IMR-90 (cell line): ENCODE data around the gene RPS3A. TPM values are rescaled to one million over a fixed set of nuclear protein-coding genes. Genes with fewer than 3 reads are reported as not detected.

Source experiments
- ATAC-seq: fragments of 200-7000 bp; cut with Tn5 transposase; 2 replicates; pipeline ENCODE4 v1.9.1; 2020; ENCODE audit warnings: low read depth, mild to moderate bottlenecking, moderate library complexity
- BruUV-seq: library from RNA; stranded (reverse); fragments of 400-500 nt; replicated peaks from 2 replicates; lab custom pipeline; 2021; lab: Mats Ljungman, UMichigan
- CTCF ChIA-PET: fragments of 300-600 bp; formaldehyde crosslinking; extraction: SDS; loops from one replicate; lab custom pipeline; 2021; ENCODE audit warnings: antibody characterized with exemption; lab: Yijun Ruan, JAX
- POLR2A ChIA-PET: fragments of 300-600 bp; sonication (Branson Sonifier 250); formaldehyde crosslinking; loops from one replicate; lab custom pipeline; 2022; ENCODE audit warnings: antibody characterized with exemption; ENCODE audit not compliant: unreplicated experiment; lab: Charles Lee
- DNase-seq: peaks from one replicate; pipeline ENCODE4 v3.0.0; 2013
- H2AFZ ChIP-seq: replicated peaks from 2 replicates; pipeline ENCODE3; 2013; ENCODE audit warnings: low read length, mild to moderate bottlenecking; ENCODE audit not compliant: poor library complexity
- H2AK5ac ChIP-seq: 2 replicates; pipeline ENCODE4 v1.6.1; 2013; ENCODE audit warnings: low read depth, low read length, inconsistent platforms
- H2AK9ac ChIP-seq: replicated peaks from 2 replicates; pipeline ENCODE3; 2013; ENCODE audit warnings: mild to moderate bottlenecking, low read depth, low read length, moderate library complexity; ENCODE audit not compliant: poor library complexity
- H2BK120ac ChIP-seq: 2 replicates; pipeline ENCODE4 v1.6.1; 2013; ENCODE audit warnings: low read depth, low read length, inconsistent platforms
- H2BK15ac ChIP-seq: 3 replicates; pipeline ENCODE4 v1.6.1; 2013; ENCODE audit warnings: low read depth, low read length, inconsistent platforms
- H2BK20ac ChIP-seq: 2 replicates; pipeline ENCODE4 v1.6.1; 2013; ENCODE audit warnings: low read depth, mild to moderate bottlenecking, inconsistent platforms, low read length, moderate library complexity
- H2BK5ac ChIP-seq: 2 replicates; pipeline ENCODE4 v1.6.1; 2013; ENCODE audit warnings: mild to moderate bottlenecking, low read depth, low read length, inconsistent platforms; ENCODE audit not compliant: poor library complexity, severe bottlenecking
- H3K14ac ChIP-seq: replicated peaks from 2 replicates; pipeline ENCODE4 v1.6.1; 2013; ENCODE audit warnings: low read depth, low read length, inconsistent platforms
- H3K18ac ChIP-seq: 2 replicates; pipeline ENCODE4 v1.6.1; 2013; ENCODE audit warnings: low read depth, low read length, control low read depth
- H3K23ac ChIP-seq: 2 replicates; pipeline ENCODE4 v1.6.1; 2013; ENCODE audit warnings: low read depth, low read length, inconsistent platforms
- H3K27ac ChIP-seq: 2 replicates; pipeline ENCODE4 v1.5.1; 2013; ENCODE audit warnings: mild to moderate bottlenecking, control low read depth, low read length; ENCODE audit not compliant: insufficient read depth
- H3K27me3 ChIP-seq: 2 replicates; pipeline ENCODE4 v1.6.1; 2013; ENCODE audit warnings: low read length; ENCODE audit not compliant: control insufficient read depth, insufficient read depth
- H3K36me3 ChIP-seq: 2 replicates; pipeline ENCODE4 v1.6.1; 2013; ENCODE audit warnings: low read length, mixed read lengths; ENCODE audit not compliant: control insufficient read depth, insufficient read depth
- H3K4ac ChIP-seq: 2 replicates; pipeline ENCODE4 v1.6.1; 2013; ENCODE audit warnings: low read depth, low read length, inconsistent platforms
- H3K4me1 ChIP-seq: 2 replicates; pipeline ENCODE4 v1.6.1; 2013; ENCODE audit warnings: low read length, mixed read lengths; ENCODE audit not compliant: control insufficient read depth, insufficient read depth
- H3K4me2 ChIP-seq: 2 replicates; pipeline ENCODE4 v1.6.1; 2013; ENCODE audit warnings: low read depth, mild to moderate bottlenecking, control low read depth, low read length, moderate library complexity
- H3K4me3 ChIP-seq: 2 replicates; pipeline ENCODE4 v1.5.1; 2013; ENCODE audit warnings: low read depth, mild to moderate bottlenecking, control low read depth, low read length, moderate library complexity; ENCODE audit not compliant: insufficient read depth
- H3K56ac ChIP-seq: 2 replicates; pipeline ENCODE4 v1.6.1; 2013; ENCODE audit warnings: low read length, inconsistent platforms; ENCODE audit not compliant: insufficient read depth; ENCODE audit errors: extremely low read depth
- H3K79me1 ChIP-seq, 2 experiments: 2 replicates each; pipeline ENCODE4 v1.6.1; 2013; ENCODE audit warnings: low read length in 2 of 2, inconsistent platforms in 1 of 2, low read depth in 1 of 2
- H3K9ac ChIP-seq: 2 replicates; pipeline ENCODE4 v1.6.1; 2013; ENCODE audit warnings: low read depth, low read length, control low read depth
- H3K9me1 ChIP-seq: 2 replicates; pipeline ENCODE4 v1.6.1; 2013; ENCODE audit warnings: low read length, inconsistent platforms; ENCODE audit not compliant: insufficient read depth
- H3K9me3 ChIP-seq: 2 replicates; pipeline ENCODE4 v1.6.1; 2013; ENCODE audit warnings: low read length; ENCODE audit not compliant: control insufficient read depth, insufficient read depth
- H4K20me1 ChIP-seq: 2 replicates; pipeline ENCODE4 v1.6.1; 2013; ENCODE audit warnings: low read length, inconsistent platforms; ENCODE audit not compliant: insufficient read depth
- H4K5ac ChIP-seq: 2 replicates; pipeline ENCODE4 v1.6.1; 2013; ENCODE audit warnings: mild to moderate bottlenecking, low read depth, low read length, control low read depth
- H4K8ac ChIP-seq, 2 experiments: 2 replicates each; pipeline ENCODE4 v1.6.1; 2013; ENCODE audit warnings: low read depth in 2 of 2, low read length in 2 of 2, control low read depth in 1 of 2, inconsistent platforms in 1 of 2
- H4K91ac ChIP-seq: 2 replicates; pipeline ENCODE4 v1.6.1; 2013; ENCODE audit warnings: low read depth, low read length, inconsistent platforms; ENCODE audit not compliant: insufficient read depth
- CEBPB ChIP-seq: IDR thresholded peaks from 2 replicates; pipeline ENCODE4 v1.6.1; 2012; ENCODE audit warnings: low read depth, low read length, improper control_type of control experiment
- FOS ChIP-seq: fragments of 150-350 bp; IDR thresholded peaks from 2 replicates; pipeline ENCODE4 v1.6.1; 2016; ENCODE audit warnings: low read depth, low read length
- NFE2L2 ChIP-seq: fragments of 150-350 bp; IDR thresholded peaks from 2 replicates; pipeline ENCODE4 v1.6.1; 2016; ENCODE audit warnings: low read depth, mild to moderate bottlenecking, low read length
- POLR2A ChIP-seq: IDR thresholded peaks from 2 replicates; pipeline ENCODE4 v1.6.1; 2012; ENCODE audit warnings: mild to moderate bottlenecking, low read depth, low read length
- RFX5 ChIP-seq: IDR thresholded peaks from 2 replicates; pipeline ENCODE4 v1.8.0; 2012; ENCODE audit warnings: low read depth, mild to moderate bottlenecking, low read length, moderate library complexity
- SMC3 ChIP-seq: fragments of 150-350 bp; IDR thresholded peaks from 2 replicates; pipeline ENCODE4 v1.6.1; 2016; ENCODE audit warnings: low read depth, mild to moderate bottlenecking, antibody characterized with exemption, low read length, moderate library complexity
- WGBS, 2 experiments: methylation state at CpG; one replicate each; pipeline versions ENCODE4 v1.1.5 to v1.1.7; 2013; ENCODE audit warnings: missing lambda C conversion rate in 2 of 2; ENCODE audit not compliant: insufficient read length in 1 of 2; ENCODE audit errors: extremely low coverage in 2 of 2; 5-methylcytosine and 5-hydroxymethylcytosine counted together
- dilution Hi-C: fragments of 300-500 bp; cut with HindIII; formaldehyde crosslinking; loops from one replicate; pipeline ENCODE4 v1.14.3; 2018; ENCODE audit warnings: low sequenced_read_pairs; ENCODE audit not compliant: unreplicated experiment
- in situ Hi-C: fragments of 300-500 bp; cut with MboI; formaldehyde crosslinking; loops from 3 replicates; pipeline ENCODE4 v1.14.3; 2019; ENCODE audit warnings: low sequenced_read_pairs, inconsistent platforms, mixed read lengths
- intact Hi-C: fragments of 100-400 bp; cut with micrococcal nuclease; formaldehyde crosslinking; loops from 2 replicates; pipeline ENCODE4 v1.10.0; 2022
- polyA plus RNA-seq, 3 experiments: library from polyadenylated mRNA; depleted of rRNA; stranded (reverse); fragments of >200 nt; gene quantifications; 2 replicates each; pipeline ENCODE4 v1.2.3, GENCODE V29; 2012; ENCODE audit warnings: low replicate concordance in 1 of 3
- total RNA-seq: library from RNA; depleted of rRNA; stranded (reverse); fragments of >200 nt; gene quantifications from 2 replicates; pipeline ENCODE4 v1.2.3, GENCODE V29; 2012

RPS3A gene
- total and polyA plus RNA-seq, 2 of the 4 experiments (the other 2 are of a cell fraction), result 1,618 to 1,729 TPM

DNA sequence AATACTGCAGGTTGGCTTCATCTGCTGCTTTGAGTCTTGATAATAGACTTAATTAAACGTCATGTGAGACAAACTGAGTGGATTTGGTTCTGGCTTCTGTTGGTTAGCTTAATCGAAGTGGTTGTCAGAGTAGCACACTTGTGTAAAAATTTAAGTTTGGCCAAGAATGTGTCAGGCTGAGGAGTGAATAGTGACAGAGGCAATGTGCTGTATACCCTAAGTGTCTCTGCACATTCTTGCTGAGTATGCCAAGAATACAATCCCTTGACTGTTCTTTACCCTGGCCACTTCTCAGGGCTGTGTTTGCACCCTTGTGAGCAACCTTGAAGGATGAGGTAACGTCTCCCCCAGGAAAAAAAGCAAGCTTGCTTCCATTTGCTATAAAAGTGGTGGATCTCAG lies 14.9 kb downstream of the RPS3A start:
- H3K18ac ChIP-seq, result no peak overlapping the region
- ChIA-PET POLR2A (no interaction called here), CTCF (no interaction called here)
- H3K4me1 ChIP-seq, result peaks cover 6% of the 10 kb centered on the region
- no TSS peak for BruUV-seq
- ATAC-seq (peak; percentile 23; the same call in 1 of the 2 replicates), DNase-seq (no peak)
- H3K9ac ChIP-seq, result no peak overlapping the region
- H2BK120ac ChIP-seq, result no peak overlapping the region
- peak overlapping the region; percentile 9; the same call in 1 of the 2 replicates for H3K4me2 ChIP-seq
- no peak overlapping the region; the same call in 1 of the 2 replicates for H3K27ac ChIP-seq
- H2BK15ac ChIP-seq, result no peak overlapping the region
- no peak overlapping the region for H2AFZ ChIP-seq
- no peaks in the 10 kb centered on the region for H3K9me3 ChIP-seq
- H2AK5ac ChIP-seq, result no peak overlapping the region
- no peak for TF ChIP-seq FOS
- TF ChIP-seq SMC3, result no peak
- TF ChIP-seq NFE2L2, result no peak
- no peak for TF ChIP-seq POLR2A
- no peak for TF ChIP-seq CEBPB
- TF ChIP-seq RFX5, result no peak
- H3K79me1 ChIP-seq, result no peaks in the 10 kb centered on the region; a peak in 1 of 4 replicates
- H3K56ac ChIP-seq, result no peak overlapping the region
- H4K20me1 ChIP-seq, result no peaks in the 10 kb centered on the region
- H4K91ac ChIP-seq, result no peak overlapping the region
- intact Hi-C loops (no loop called here), dilution Hi-C loops (no loop called here), in situ Hi-C loops (loop anchor here (25.0 kb wide), 2 partner anchors 498 to 1273 kb away; no protein-coding TSS in a partner anchor)
- H3K4me3 ChIP-seq, result no peak overlapping the region
- no peak overlapping the region for H2AK9ac ChIP-seq
- no peaks in the 10 kb centered on the region for H3K27me3 ChIP-seq
- no peak overlapping the region for H3K4ac ChIP-seq
- H4K5ac ChIP-seq, result no peak overlapping the region; the same call in 1 of the 2 replicates
- H3K36me3 ChIP-seq, result peaks cover 6% of the 10 kb centered on the region
- no peak overlapping the region for H3K14ac ChIP-seq
- H3K9me1 ChIP-seq, result no peaks in the 10 kb centered on the region; the same call in 1 of the 2 replicates
- no peak overlapping the region for H4K8ac ChIP-seq
- WGBS, 2 experiments, result 20% methylated on average over 1 of the region's 3 CpGs; no CpG with 5 or more reads in 1 of the 2 experiments
- no peak overlapping the region for H2BK5ac ChIP-seq
- H2BK20ac ChIP-seq, result no peak overlapping the region
- no peak overlapping the region for H3K23ac ChIP-seq
